IMR-90 (cell line): ENCODE measurements around the gene OXA1L. TPM values are rescaled to one million over a fixed set of nuclear protein-coding genes. Genes with fewer than 3 reads are reported as not detected.

Experiments used
- ATAC-seq: fragments of 200-7000 bp; cut with Tn5 transposase; 2 replicates; pipeline ENCODE4 v1.9.1; 2020; ENCODE audit warnings: low read depth, mild to moderate bottlenecking, moderate library complexity
- BruUV-seq: library from RNA; stranded (reverse); fragments of 400-500 nt; replicated peaks from 2 replicates; lab custom pipeline; 2021; lab: Mats Ljungman, UMichigan
- CTCF ChIA-PET: fragments of 300-600 bp; formaldehyde crosslinking; extraction: SDS; loops from one replicate; lab custom pipeline; 2021; ENCODE audit warnings: antibody characterized with exemption; lab: Yijun Ruan, JAX
- POLR2A ChIA-PET: fragments of 300-600 bp; sonication (Branson Sonifier 250); formaldehyde crosslinking; loops from one replicate; lab custom pipeline; 2022; ENCODE audit warnings: antibody characterized with exemption; ENCODE audit not compliant: unreplicated experiment; lab: Charles Lee
- DNase-seq: peaks from one replicate; pipeline ENCODE4 v3.0.0; 2013
- H2AFZ ChIP-seq: replicated peaks from 2 replicates; pipeline ENCODE3; 2013; ENCODE audit warnings: low read length, mild to moderate bottlenecking; ENCODE audit not compliant: poor library complexity
- H2AK5ac ChIP-seq: 2 replicates; pipeline ENCODE4 v1.6.1; 2013; ENCODE audit warnings: low read depth, low read length, inconsistent platforms
- H2AK9ac ChIP-seq: replicated peaks from 2 replicates; pipeline ENCODE3; 2013; ENCODE audit warnings: mild to moderate bottlenecking, low read depth, low read length, moderate library complexity; ENCODE audit not compliant: poor library complexity
- H2BK120ac ChIP-seq: 2 replicates; pipeline ENCODE4 v1.6.1; 2013; ENCODE audit warnings: low read depth, low read length, inconsistent platforms
- H2BK15ac ChIP-seq: 3 replicates; pipeline ENCODE4 v1.6.1; 2013; ENCODE audit warnings: low read depth, low read length, inconsistent platforms
- H2BK20ac ChIP-seq: 2 replicates; pipeline ENCODE4 v1.6.1; 2013; ENCODE audit warnings: low read depth, mild to moderate bottlenecking, inconsistent platforms, low read length, moderate library complexity
- H2BK5ac ChIP-seq: 2 replicates; pipeline ENCODE4 v1.6.1; 2013; ENCODE audit warnings: mild to moderate bottlenecking, low read depth, low read length, inconsistent platforms; ENCODE audit not compliant: poor library complexity, severe bottlenecking
- H3K14ac ChIP-seq: replicated peaks from 2 replicates; pipeline ENCODE4 v1.6.1; 2013; ENCODE audit warnings: low read depth, low read length, inconsistent platforms
- H3K18ac ChIP-seq: 2 replicates; pipeline ENCODE4 v1.6.1; 2013; ENCODE audit warnings: low read depth, low read length, control low read depth
- H3K23ac ChIP-seq: 2 replicates; pipeline ENCODE4 v1.6.1; 2013; ENCODE audit warnings: low read depth, low read length, inconsistent platforms
- H3K27ac ChIP-seq: 2 replicates; pipeline ENCODE4 v1.5.1; 2013; ENCODE audit warnings: mild to moderate bottlenecking, control low read depth, low read length; ENCODE audit not compliant: insufficient read depth
- H3K27me3 ChIP-seq: 2 replicates; pipeline ENCODE4 v1.6.1; 2013; ENCODE audit warnings: low read length; ENCODE audit not compliant: control insufficient read depth, insufficient read depth
- H3K36me3 ChIP-seq: 2 replicates; pipeline ENCODE4 v1.6.1; 2013; ENCODE audit warnings: low read length, mixed read lengths; ENCODE audit not compliant: control insufficient read depth, insufficient read depth
- H3K4ac ChIP-seq: 2 replicates; pipeline ENCODE4 v1.6.1; 2013; ENCODE audit warnings: low read depth, low read length, inconsistent platforms
- H3K4me1 ChIP-seq: 2 replicates; pipeline ENCODE4 v1.6.1; 2013; ENCODE audit warnings: low read length, mixed read lengths; ENCODE audit not compliant: control insufficient read depth, insufficient read depth
- H3K4me2 ChIP-seq: 2 replicates; pipeline ENCODE4 v1.6.1; 2013; ENCODE audit warnings: low read depth, mild to moderate bottlenecking, control low read depth, low read length, moderate library complexity
- H3K4me3 ChIP-seq: 2 replicates; pipeline ENCODE4 v1.5.1; 2013; ENCODE audit warnings: low read depth, mild to moderate bottlenecking, control low read depth, low read length, moderate library complexity; ENCODE audit not compliant: insufficient read depth
- H3K56ac ChIP-seq: 2 replicates; pipeline ENCODE4 v1.6.1; 2013; ENCODE audit warnings: low read length, inconsistent platforms; ENCODE audit not compliant: insufficient read depth; ENCODE audit errors: extremely low read depth
- H3K79me1 ChIP-seq, 2 experiments: 2 replicates each; pipeline ENCODE4 v1.6.1; 2013; ENCODE audit warnings: low read length in 2 of 2, inconsistent platforms in 1 of 2, low read depth in 1 of 2
- H3K9ac ChIP-seq: 2 replicates; pipeline ENCODE4 v1.6.1; 2013; ENCODE audit warnings: low read depth, low read length, control low read depth
- H3K9me1 ChIP-seq: 2 replicates; pipeline ENCODE4 v1.6.1; 2013; ENCODE audit warnings: low read length, inconsistent platforms; ENCODE audit not compliant: insufficient read depth
- H3K9me3 ChIP-seq: 2 replicates; pipeline ENCODE4 v1.6.1; 2013; ENCODE audit warnings: low read length; ENCODE audit not compliant: control insufficient read depth, insufficient read depth
- H4K20me1 ChIP-seq: 2 replicates; pipeline ENCODE4 v1.6.1; 2013; ENCODE audit warnings: low read length, inconsistent platforms; ENCODE audit not compliant: insufficient read depth
- H4K5ac ChIP-seq: 2 replicates; pipeline ENCODE4 v1.6.1; 2013; ENCODE audit warnings: mild to moderate bottlenecking, low read depth, low read length, control low read depth
- H4K8ac ChIP-seq, 2 experiments: 2 replicates each; pipeline ENCODE4 v1.6.1; 2013; ENCODE audit warnings: low read depth in 2 of 2, low read length in 2 of 2, control low read depth in 1 of 2, inconsistent platforms in 1 of 2
- H4K91ac ChIP-seq: 2 replicates; pipeline ENCODE4 v1.6.1; 2013; ENCODE audit warnings: low read depth, low read length, inconsistent platforms; ENCODE audit not compliant: insufficient read depth
- CEBPB ChIP-seq: IDR thresholded peaks from 2 replicates; pipeline ENCODE4 v1.6.1; 2012; ENCODE audit warnings: low read depth, low read length, improper control_type of control experiment
- CHD1 ChIP-seq: IDR thresholded peaks from 2 replicates; pipeline ENCODE4 v1.6.1; 2012; ENCODE audit warnings: low read depth, low read length, improper control_type of control experiment
- MAFK ChIP-seq: IDR thresholded peaks from 2 replicates; pipeline ENCODE4 v1.6.1; 2012; ENCODE audit warnings: low read depth, low read length, improper control_type of control experiment
- MAZ ChIP-seq: IDR thresholded peaks from 2 replicates; pipeline ENCODE4 v1.6.1; 2012; ENCODE audit warnings: low read depth, mild to moderate bottlenecking, low read length, improper control_type of control experiment, moderate library complexity, borderline replicate concordance
- MXI1 ChIP-seq: IDR thresholded peaks from 2 replicates; pipeline ENCODE4 v1.6.1; 2012; ENCODE audit warnings: low read depth, mild to moderate bottlenecking, low read length, moderate library complexity, borderline replicate concordance
- NFE2L2 ChIP-seq: fragments of 150-350 bp; IDR thresholded peaks from 2 replicates; pipeline ENCODE4 v1.6.1; 2016; ENCODE audit warnings: low read depth, mild to moderate bottlenecking, low read length
- POLR2A ChIP-seq: IDR thresholded peaks from 2 replicates; pipeline ENCODE4 v1.6.1; 2012; ENCODE audit warnings: mild to moderate bottlenecking, low read depth, low read length
- RAD21 ChIP-seq: IDR thresholded peaks from 2 replicates; pipeline ENCODE4 v1.6.1; 2012; ENCODE audit warnings: low read length, improper control_type of control experiment
- SMC3 ChIP-seq: fragments of 150-350 bp; IDR thresholded peaks from 2 replicates; pipeline ENCODE4 v1.6.1; 2016; ENCODE audit warnings: low read depth, mild to moderate bottlenecking, antibody characterized with exemption, low read length, moderate library complexity
- USF2 ChIP-seq: fragments of 150-350 bp; IDR thresholded peaks from 2 replicates; pipeline ENCODE4 v1.6.1; 2017; ENCODE audit warnings: mild to moderate bottlenecking, antibody characterized with exemption, low read length, low read depth
- WGBS, 2 experiments: methylation state at CpG; one replicate each; pipeline versions ENCODE4 v1.1.5 to v1.1.7; 2013; ENCODE audit warnings: missing lambda C conversion rate in 2 of 2; ENCODE audit not compliant: insufficient read length in 1 of 2; ENCODE audit errors: extremely low coverage in 2 of 2; 5-methylcytosine and 5-hydroxymethylcytosine counted together
- dilution Hi-C: fragments of 300-500 bp; cut with HindIII; formaldehyde crosslinking; loops from one replicate; pipeline ENCODE4 v1.14.3; 2018; ENCODE audit warnings: low sequenced_read_pairs; ENCODE audit not compliant: unreplicated experiment
- in situ Hi-C: fragments of 300-500 bp; cut with MboI; formaldehyde crosslinking; loops from 3 replicates; pipeline ENCODE4 v1.14.3; 2019; ENCODE audit warnings: low sequenced_read_pairs, inconsistent platforms, mixed read lengths
- intact Hi-C: fragments of 100-400 bp; cut with micrococcal nuclease; formaldehyde crosslinking; loops from 2 replicates; pipeline ENCODE4 v1.10.0; 2022
- polyA plus RNA-seq, 3 experiments: library from polyadenylated mRNA; depleted of rRNA; stranded (reverse); fragments of >200 nt; gene quantifications; 2 replicates each; pipeline ENCODE4 v1.2.3, GENCODE V29; 2012; ENCODE audit warnings: low replicate concordance in 1 of 3
- total RNA-seq: library from RNA; depleted of rRNA; stranded (reverse); fragments of >200 nt; gene quantifications from 2 replicates; pipeline ENCODE4 v1.2.3, GENCODE V29; 2012
- TF ChIP-seq, protein P1 (sequence below): fragments of 150-350 bp; IDR thresholded peaks from 2 replicates; pipeline ENCODE4 v1.6.1; 2016; ENCODE audit warnings: low read depth, mild to moderate bottlenecking, low read length, moderate library complexity, borderline replicate concordance

The OXA1L gene
- total and polyA plus RNA-seq, 2 of the 4 experiments (the other 2 are of a cell fraction): 47.3 to 113 TPM

DNA sequence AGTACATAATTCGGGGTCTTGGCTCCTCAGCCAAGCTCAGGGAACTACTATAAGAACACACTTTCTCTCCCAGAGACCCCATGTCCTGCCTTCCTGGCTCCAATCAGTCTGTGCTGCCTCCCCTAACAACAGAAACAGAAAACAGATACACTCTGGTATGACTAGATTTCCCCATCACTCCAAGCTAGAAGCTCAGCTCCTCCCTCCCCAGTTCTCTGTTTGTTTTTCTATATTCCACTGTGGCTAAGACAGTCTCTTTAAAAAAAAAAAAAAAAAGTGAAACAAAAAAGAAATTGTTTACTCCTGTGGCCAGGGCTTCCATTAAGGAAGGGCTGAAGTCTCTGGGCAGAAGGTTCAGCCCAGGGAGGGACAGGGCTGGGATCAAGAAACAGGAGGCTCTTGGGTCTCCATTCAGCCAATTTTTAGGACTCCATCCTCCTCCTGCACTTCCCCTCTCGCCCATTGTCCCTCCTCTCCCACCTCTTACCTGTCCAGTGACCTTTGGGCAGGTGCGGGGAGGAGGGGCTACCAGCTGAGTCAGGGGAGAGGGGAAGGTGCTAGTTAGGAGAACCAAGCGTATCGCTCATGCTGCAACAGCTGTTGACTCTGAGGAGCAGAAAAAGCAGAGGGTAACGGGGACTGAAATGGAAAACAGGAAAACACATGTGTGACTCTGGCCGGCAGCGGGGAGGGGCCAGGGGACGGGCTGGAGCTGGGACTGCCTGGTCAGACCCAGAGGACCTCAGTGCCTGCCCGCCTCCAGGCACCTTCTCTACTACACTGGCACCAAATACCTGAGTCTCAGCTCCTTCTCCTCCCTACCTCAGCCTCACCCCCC, 52.9 kb downstream of the OXA1L start:
- peak overlapping the region; percentile 74 for H3K4me2 ChIP-seq
- 53% methylated on average over 3 of the region's 10 CpGs; no CpG with 5 or more reads in 1 of the 2 experiments for WGBS, 2 experiments
- H2AK9ac ChIP-seq: peak overlapping the region; percentile 98
- peak overlapping the region; percentile 20; the same call in 1 of the 2 replicates for H3K4me3 ChIP-seq
- TF ChIP-seq SMC3: no peak
- TF ChIP-seq RAD21: no peak
- no peak for TF ChIP-seq MAFK
- TF ChIP-seq MXI1: 0 out of 2 replicates have a peak, but pooled peaks have one; percentile 8
- no peak for TF ChIP-seq USF2
- TF ChIP-seq, protein P1, sequence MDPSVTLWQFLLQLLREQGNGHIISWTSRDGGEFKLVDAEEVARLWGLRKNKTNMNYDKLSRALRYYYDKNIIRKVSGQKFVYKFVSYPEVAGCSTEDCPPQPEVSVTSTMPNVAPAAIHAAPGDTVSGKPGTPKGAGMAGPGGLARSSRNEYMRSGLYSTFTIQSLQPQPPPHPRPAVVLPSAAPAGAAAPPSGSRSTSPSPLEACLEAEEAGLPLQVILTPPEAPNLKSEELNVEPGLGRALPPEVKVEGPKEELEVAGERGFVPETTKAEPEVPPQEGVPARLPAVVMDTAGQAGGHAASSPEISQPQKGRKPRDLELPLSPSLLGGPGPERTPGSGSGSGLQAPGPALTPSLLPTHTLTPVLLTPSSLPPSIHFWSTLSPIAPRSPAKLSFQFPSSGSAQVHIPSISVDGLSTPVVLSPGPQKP: no peak
- no peak for TF ChIP-seq NFE2L2
- peak; percentile 25; the same call in 1 of the 2 replicates for TF ChIP-seq MAZ
- TF ChIP-seq CHD1: no peak
- peak; percentile 78 for TF ChIP-seq CEBPB
- TF ChIP-seq POLR2A: peak; percentile 24
- DNase-seq (peak; percentile 85), ATAC-seq (peak; percentile 73)
- no TSS peak for BruUV-seq
- H4K20me1 ChIP-seq: no peaks in the 10 kb centered on the region
- H3K27me3 ChIP-seq: no peaks in the 10 kb centered on the region
- peak overlapping the region; percentile 70 to 95; a peak in 3 of 4 replicates for H4K8ac ChIP-seq
- H4K5ac ChIP-seq: peak overlapping the region; percentile 90
- peak overlapping the region; percentile 92 for H3K23ac ChIP-seq
- H2BK5ac ChIP-seq: peak overlapping the region; percentile 77
- dilution Hi-C loops: no loop called here
- H3K27ac ChIP-seq: peak overlapping the region; percentile 93
- H3K4me1 ChIP-seq: peaks cover 35% of the 10 kb centered on the region
- peak overlapping the region; percentile 90 for H3K18ac ChIP-seq
- peak overlapping the region; percentile 97 for H4K91ac ChIP-seq
- no peaks in the 10 kb centered on the region for H3K36me3 ChIP-seq
- H3K9ac ChIP-seq: peak overlapping the region; percentile 70
- peak overlapping the region; percentile 98 for H2BK15ac ChIP-seq
- peak overlapping the region; percentile 95 for H2AFZ ChIP-seq
- no peaks in the 10 kb centered on the region for H3K9me3 ChIP-seq
- H2BK20ac ChIP-seq: peak overlapping the region; percentile 91
- peaks cover 19% of the 10 kb centered on the region for H3K9me1 ChIP-seq
- ChIA-PET POLR2A (interaction anchor here (0.6 to 1.0 kb wide), 7 partner anchors 8 to 269 kb away, joined by 3 to 9 read pairs (median 6); no protein-coding TSS in a partner anchor), CTCF (interaction anchor here (0.6 to 1.1 kb wide), 3 partner anchors 17 to 97 kb away, joined by 3 read pairs; no protein-coding TSS in a partner anchor)
- peak overlapping the region; percentile 80 for H2AK5ac ChIP-seq
- in situ Hi-C loops: no loop called here
- peak overlapping the region; percentile 97 for H3K4ac ChIP-seq
- H2BK120ac ChIP-seq: peak overlapping the region; percentile 95
- intact Hi-C loops: loop anchor here (2.0 to 5.0 kb wide), 2 partner anchors 37 to 53 kb away; partner anchors contain the start of gene OXA1L
- H3K56ac ChIP-seq: peak overlapping the region; percentile 58; the same call in 1 of the 2 replicates
- H3K14ac ChIP-seq: peak overlapping the region; percentile 79
- H3K79me1 ChIP-seq: peaks cover 0 to 11% of the 10 kb centered on the region in 2 experiments; a peak in 1 of 4 replicates
